Thymus (tissue), 11 donors: ENCODE data around the gene ACER3. TPM values are rescaled to one million over a fixed set of nuclear protein-coding genes. Genes with fewer than 3 reads are reported as not detected.
"Not testable (repeated sequence)": the region's sequence is repeated elsewhere in the genome, so short reads cannot be mapped to it uniquely, and the experiment has no call there.

Source experiments
- DNase-seq, 9 donors: peaks; one replicate each; pipeline ENCODE4 v3.0.0-alpha.2; 2013; ENCODE audit warnings: low spot score in 9 of 9, low read depth in 6 of 9, missing footprints in 1 of 9
- H3K27ac ChIP-seq, 2 donors: one replicate each; pipeline ENCODE4 v1.5.1; 2013; ENCODE audit warnings: control low read depth in 1 of 2, low read depth in 1 of 2, low read length in 1 of 2, mild to moderate bottlenecking in 1 of 2, moderate library complexity in 1 of 2
- H3K27me3 ChIP-seq, 2 donors: one replicate each; pipeline ENCODE4 v1.5.1; 2013; ENCODE audit warnings: low read length in 1 of 2; ENCODE audit not compliant: control insufficient read depth in 2 of 2, insufficient read depth in 1 of 2
- H3K36me3 ChIP-seq, 2 donors: one replicate each; pipeline ENCODE4 v1.5.1; 2013; ENCODE audit warnings: low read length in 1 of 2, mild to moderate bottlenecking in 1 of 2, moderate library complexity in 1 of 2; ENCODE audit not compliant: control insufficient read depth in 2 of 2, insufficient read depth in 2 of 2
- H3K4me1 ChIP-seq, 2 donors: one replicate each; pipeline ENCODE4 v1.5.1; 2013; ENCODE audit warnings: low read length in 2 of 2; ENCODE audit not compliant: control insufficient read depth in 2 of 2, insufficient read depth in 2 of 2
- H3K4me3 ChIP-seq, 2 donors: one replicate each; pipeline ENCODE4 v1.5.1; 2013; ENCODE audit warnings: low read length in 2 of 2, control low read depth in 1 of 2, mild to moderate bottlenecking in 1 of 2
- H3K9me3 ChIP-seq, 2 donors: one replicate each; pipeline ENCODE4 v1.5.1; 2013; ENCODE audit warnings: low read length in 1 of 2, mild to moderate bottlenecking in 1 of 2; ENCODE audit not compliant: control insufficient read depth in 2 of 2, insufficient read depth in 1 of 2
- WGBS: extraction: QIAGEN DNeasy Blood & Tissue Kit; methylation state at CpG from one replicate; pipeline ENCODE4 v1.1.7; 2013; 5-methylcytosine and 5-hydroxymethylcytosine counted together
- polyA plus RNA-seq: library from polyadenylated mRNA; stranded (reverse); fragments of 200-250 nt; gene quantifications from one replicate; pipeline ENCODE4 v1.2.3, GENCODE V29; 2013
- total RNA-seq: library from RNA; stranded (reverse); fragments of 120-200 nt; gene quantifications from one replicate; pipeline ENCODE4 v1.2.4, GENCODE V29; 2013
- donor health status: healthy.

ACER3 gene
- total and polyA plus RNA-seq, 2 donors: 4.2 to 4.8 TPM

DNA sequence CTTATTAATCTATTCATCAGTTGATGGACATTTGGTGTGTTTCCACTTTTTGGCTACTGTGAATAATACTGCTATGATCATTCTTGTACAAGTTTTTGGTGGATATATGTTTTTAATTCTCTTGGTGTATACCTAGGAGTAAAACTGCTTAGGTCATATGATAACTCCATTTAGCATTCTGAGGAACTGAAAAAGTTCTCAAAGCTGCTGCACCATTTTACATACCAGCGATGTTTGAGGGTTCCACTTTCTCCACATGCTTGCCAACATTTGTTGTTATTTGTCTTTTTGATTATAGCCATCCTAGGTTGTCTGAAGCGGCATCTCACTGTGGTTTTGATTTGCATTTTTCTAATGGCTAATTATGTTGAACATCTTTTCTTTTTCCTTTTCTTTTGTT is 4.1 kb upstream of the ACER3 start:
- 97% methylated on average over 2 of the region's 2 CpGs for WGBS
- Histone ChIP-seq H3K4me3 (no peak overlapping the region), H3K27me3 (no peaks in the 10 kb centered on the region), H3K27ac (no peak overlapping the region), H3K4me1 (peaks cover 7 to 11% of the 10 kb centered on the region in 2 donors), H3K9me3 (no peaks in the 10 kb centered on the region), H3K36me3 (no peaks in the 10 kb centered on the region)
- DNase-seq: no peak

DNA sequence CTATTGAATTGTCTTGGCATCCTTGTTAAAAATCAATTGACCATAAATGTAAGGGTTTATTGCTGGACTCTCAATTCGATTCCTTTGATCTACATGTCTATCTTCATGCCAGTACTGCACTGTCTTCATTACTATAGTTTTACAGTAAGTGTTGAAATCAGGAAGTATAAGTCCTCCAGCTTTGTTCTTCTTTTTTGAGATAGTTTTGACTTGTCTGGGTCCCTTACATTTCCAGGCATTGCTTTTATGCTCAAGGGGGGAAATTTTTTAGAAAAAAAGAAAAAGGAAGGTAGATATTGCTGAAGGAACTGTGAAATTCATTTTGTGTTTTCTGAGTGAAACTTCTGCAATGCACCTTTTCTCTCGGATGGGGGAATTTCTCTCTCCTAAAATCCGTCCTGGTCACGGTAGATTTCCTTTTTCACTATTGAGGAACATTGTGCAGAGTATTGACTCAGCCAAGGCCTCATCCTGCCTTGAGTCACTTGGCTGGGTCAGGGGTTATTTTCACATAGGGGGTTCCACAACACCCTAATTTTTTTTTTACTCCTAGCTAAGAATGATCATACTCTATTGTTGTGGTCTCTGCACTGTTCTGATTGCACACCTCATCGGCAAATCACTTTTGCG is 2.8 kb upstream of the ACER3 start:
- no peak for DNase-seq
- no peaks in the 10 kb centered on the region for H3K36me3 ChIP-seq
- WGBS: 81% methylated on average over 6 of the region's 6 CpGs
- H3K9me3 ChIP-seq: no peaks in the 10 kb centered on the region
- H3K4me3 ChIP-seq: no peak overlapping the region
- no peak overlapping the region for H3K27ac ChIP-seq
- H3K27me3 ChIP-seq: no peaks in the 10 kb centered on the region
- H3K4me1 ChIP-seq: peaks cover 8 to 11% of the 10 kb centered on the region in 2 donors

DNA sequence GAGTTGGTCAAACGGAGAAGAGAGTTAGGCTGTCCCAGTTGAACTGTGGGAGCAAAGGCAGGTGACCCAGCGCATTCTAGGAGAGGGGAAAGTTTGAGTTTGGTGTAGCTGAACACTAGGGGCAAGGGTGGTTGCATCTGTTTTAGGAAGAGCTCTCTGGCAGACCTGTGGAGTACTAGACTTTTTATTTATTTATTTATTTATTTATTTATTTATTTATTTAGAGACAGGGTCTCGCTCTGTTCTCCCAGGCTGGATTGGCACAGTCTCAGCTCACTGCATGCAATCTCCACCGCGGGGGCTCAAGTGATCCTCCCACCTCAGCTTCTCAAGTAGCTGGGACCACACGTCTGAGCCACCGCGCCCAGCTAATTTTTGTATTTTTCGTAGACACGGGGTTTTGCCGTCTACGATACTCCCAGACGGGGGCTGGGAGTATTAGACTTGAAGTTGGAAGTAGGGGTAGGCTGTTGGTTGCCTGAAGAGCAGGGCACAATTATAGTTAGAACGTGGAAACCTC is 950 bp upstream of the ACER3 start:
- Histone ChIP-seq H3K27ac (peak overlapping the region in 1 of 2 donors; percentile 31), H3K4me1 (peaks cover 8 to 11% of the 10 kb centered on the region in 2 donors), H3K4me3 (peak overlapping the region in 1 of 2 donors; percentile 82), H3K36me3 (no peaks in the 10 kb centered on the region), H3K9me3 (no peaks in the 10 kb centered on the region), H3K27me3 (no peaks in the 10 kb centered on the region)
- no peak for DNase-seq
- 97% methylated on average over 14 of the region's 14 CpGs for WGBS

DNA sequence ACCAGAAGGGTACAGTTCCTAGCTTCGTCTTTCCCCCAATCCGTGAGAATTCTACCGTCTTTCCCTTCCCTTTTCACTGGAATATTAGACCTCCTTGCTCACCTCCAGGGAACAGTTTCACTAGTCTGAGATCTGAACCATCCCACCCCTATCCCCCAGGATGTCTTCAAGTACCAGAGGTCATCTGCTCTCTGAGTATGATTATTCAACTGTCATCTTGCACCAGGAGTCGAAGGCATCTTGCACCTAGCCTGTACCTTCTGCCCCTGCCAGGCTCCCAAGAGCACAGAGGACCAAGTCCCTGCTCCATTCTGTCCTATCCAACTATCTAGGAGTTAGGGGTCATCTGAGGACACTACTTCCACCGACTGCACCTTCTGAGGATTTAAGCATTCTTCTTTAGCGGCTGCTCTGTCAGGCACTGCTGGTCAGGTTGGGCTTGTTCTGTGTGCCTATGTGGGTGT is 804 bp downstream of the ACER3 start:
- no peaks in the 10 kb centered on the region for H3K36me3 ChIP-seq
- DNase-seq: no peak
- no peaks in the 10 kb centered on the region for H3K9me3 ChIP-seq
- H3K27ac ChIP-seq: no peak overlapping the region
- H3K4me1 ChIP-seq: peaks cover 8 to 11% of the 10 kb centered on the region in 2 donors
- WGBS: 74% methylated on average over 6 of the region's 6 CpGs
- peak overlapping the region; percentile 71 to 82 for H3K4me3 ChIP-seq
- H3K27me3 ChIP-seq: no peaks in the 10 kb centered on the region

DNA sequence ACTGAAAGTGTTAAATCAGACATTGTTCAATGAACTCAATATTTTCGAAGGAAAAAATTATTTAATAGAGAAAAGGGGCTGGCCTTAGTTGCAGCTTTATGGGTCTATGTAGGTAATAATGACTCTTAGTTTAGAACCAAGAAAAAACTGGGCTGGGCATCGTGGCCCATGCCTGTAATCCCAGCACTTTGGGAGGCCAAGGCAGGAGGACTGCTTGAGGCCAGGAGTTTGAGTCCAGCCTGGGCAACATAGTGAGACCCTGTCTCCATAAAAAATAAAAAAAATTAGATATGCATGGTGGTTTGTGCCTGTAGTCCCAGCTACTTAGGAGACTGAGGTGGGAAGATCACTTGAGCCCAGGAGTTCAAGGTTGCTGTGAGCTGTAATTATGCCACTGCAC is 2.1 kb downstream of the ACER3 start:
- not testable (repeated sequence) for H3K36me3 ChIP-seq, H3K4me3 ChIP-seq, DNase-seq, H3K27me3 ChIP-seq, H3K9me3 ChIP-seq
- Histone ChIP-seq H3K4me1 (peaks cover 8 to 11% of the 10 kb centered on the region in 2 donors), H3K27ac (peak overlapping the region in 1 of 2 donors; percentile 5)
- 98% methylated on average over 2 of the region's 2 CpGs for WGBS

DNA sequence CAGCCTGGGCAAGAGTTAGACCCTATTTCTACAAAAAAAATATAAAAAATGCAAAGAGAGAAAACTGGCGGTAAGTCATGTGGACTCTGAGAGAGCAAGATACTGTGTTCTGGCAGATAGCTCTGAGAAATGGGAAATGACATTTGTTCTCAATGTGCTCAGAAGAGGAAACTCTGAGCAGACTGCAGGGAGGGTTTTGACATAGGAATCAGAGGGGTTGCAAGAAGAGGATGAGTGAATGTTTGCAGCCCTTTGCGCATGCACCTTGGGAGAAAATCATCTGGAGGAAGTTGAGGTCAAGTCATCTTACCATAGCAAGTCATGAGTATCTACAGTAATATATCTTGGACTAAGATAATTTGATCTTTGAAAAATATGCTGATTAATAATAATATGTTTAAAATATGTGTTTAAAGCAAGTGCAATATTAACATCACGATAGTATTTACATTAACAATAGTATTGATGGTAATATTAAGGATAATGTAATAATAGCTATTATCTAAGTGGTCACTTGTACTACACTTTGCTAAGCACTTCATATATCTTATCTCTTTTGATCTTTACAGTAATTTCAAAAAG is 2.6 kb downstream of the ACER3 start:
- no peak overlapping the region for H3K4me3 ChIP-seq
- H3K27ac ChIP-seq: peak overlapping the region in 1 of 2 donors; percentile 5
- peaks cover 8 to 11% of the 10 kb centered on the region in 2 donors for H3K4me1 ChIP-seq

DNA sequence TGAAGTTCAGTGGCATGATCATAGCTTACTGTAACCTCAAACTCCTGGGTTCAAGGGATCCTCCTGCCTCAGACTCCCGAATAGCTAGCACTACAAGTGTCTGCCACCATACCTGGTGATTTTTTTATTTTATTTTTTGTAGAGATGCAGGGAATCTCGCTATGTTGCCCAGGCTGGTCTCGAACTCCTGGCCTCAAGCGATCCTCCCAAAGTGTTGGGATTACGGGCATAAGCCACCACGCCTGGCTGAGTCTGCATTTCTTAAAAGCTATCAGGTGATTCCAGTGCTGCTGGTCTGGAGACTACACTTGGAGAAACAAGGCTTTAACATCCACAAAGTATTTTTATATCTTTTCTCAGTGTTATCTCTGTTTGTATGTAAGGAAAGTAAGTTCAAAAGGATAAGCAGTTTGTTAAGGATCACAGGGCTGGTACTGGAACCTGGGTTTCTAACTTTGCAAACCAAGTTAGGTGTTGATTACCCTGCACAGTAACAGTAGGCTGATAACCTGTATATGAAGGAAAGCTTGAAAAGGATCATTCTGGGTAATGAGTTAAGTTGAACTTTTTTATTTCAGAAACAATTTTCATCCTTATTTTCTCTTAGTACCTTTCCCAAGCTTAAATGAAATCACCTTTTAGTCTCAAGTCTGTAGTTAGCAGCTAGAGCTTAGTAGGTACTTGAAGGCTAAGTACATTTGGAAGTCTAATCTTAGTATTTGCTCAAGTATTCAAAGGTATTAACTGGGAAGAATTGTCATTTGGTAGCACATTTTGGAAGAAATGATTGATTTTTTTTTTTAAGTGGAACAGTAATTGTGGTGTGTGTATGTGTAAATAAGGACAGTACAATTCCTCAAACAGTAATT is 12.5 kb downstream of the ACER3 start:
- 98% methylated on average over 6 of the region's 6 CpGs for WGBS
- H3K27me3 ChIP-seq: no peaks in the 10 kb centered on the region
- H3K27ac ChIP-seq: no peak overlapping the region
- H3K9me3 ChIP-seq: no peaks in the 10 kb centered on the region
- H3K36me3 ChIP-seq: no peaks in the 10 kb centered on the region
- no peaks in the 10 kb centered on the region for H3K4me1 ChIP-seq
- H3K4me3 ChIP-seq: no peak overlapping the region
- no peak for DNase-seq

More for the DNA sequence above, 2.6 kb downstream of the ACER3 start:
- DNase-seq: peak in 1 of 9 donors; percentile 43
- WGBS: 59% methylated on average over 3 of the region's 3 CpGs
- no peaks in the 10 kb centered on the region for H3K27me3 ChIP-seq
- no peaks in the 10 kb centered on the region for H3K36me3 ChIP-seq
- no peaks in the 10 kb centered on the region for H3K9me3 ChIP-seq

DNA sequence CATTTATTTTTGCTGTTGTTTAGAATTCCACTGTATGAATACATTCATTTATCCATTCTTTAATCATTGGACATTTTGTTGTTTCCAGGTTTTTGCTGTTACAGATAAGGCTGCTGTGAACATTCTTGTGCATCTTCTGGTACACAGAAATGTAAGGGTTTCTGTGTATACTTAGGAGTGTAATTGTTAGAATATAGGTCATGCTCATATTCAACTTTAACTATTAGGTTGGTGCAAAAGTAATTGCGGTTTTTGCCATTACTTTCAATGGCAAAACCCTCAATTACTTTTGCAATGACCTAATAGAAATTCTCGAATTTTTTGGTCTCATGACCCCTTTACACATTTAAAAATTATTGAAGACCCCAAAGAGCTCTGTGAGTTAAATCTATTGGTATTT is 17.3 kb downstream of the ACER3 start:
- Histone ChIP-seq H3K4me1 (no peaks in the 10 kb centered on the region), H3K27me3 (no peaks in the 10 kb centered on the region), H3K27ac (no peak overlapping the region), H3K9me3 (no peaks in the 10 kb centered on the region), H3K4me3 (no peak overlapping the region), H3K36me3 (no peaks in the 10 kb centered on the region)
- DNase-seq: no peak
- WGBS: 97% methylated on average over 2 of the region's 2 CpGs

DNA sequence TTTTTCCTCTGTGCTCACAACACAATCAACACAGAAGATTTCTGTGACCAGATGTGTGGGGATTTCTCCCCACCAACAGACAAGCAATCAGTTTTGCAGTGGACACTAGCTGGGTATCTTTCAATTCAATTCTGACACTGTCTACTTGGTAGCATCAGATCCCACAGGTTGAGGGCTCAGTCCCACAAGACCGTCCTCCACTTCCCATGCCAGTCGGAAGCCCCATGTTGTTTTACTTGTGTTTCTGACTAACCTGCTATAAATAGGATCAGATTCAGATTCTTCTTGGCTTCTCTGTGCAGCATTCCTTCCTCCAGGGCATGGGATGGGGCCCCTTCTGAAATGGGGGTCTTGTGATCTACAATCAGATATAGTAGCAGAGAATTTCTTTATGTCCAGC is 19.6 kb downstream of the ACER3 start:
- H3K27me3 ChIP-seq: no peaks in the 10 kb centered on the region
- H3K27ac ChIP-seq: no peak overlapping the region
- H3K4me3 ChIP-seq: no peak overlapping the region
- H3K36me3 ChIP-seq: no peaks in the 10 kb centered on the region
- no peak for DNase-seq
- no peaks in the 10 kb centered on the region for H3K4me1 ChIP-seq
- WGBS: 98% methylated on average over 2 of the region's 2 CpGs
- H3K9me3 ChIP-seq: no peaks in the 10 kb centered on the region
